GM19463 (cell line): ENCODE data around the gene DSE.
A peak's percentile ranks its signal among the peaks of the same experiment; 100 is the strongest.

ENCODE experiments used
- ATAC-seq: cut with Tn5 transposase; IDR thresholded peaks from one replicate; pipeline ENCODE4 v1.9.1; 2021; ENCODE audit warnings: mild to moderate bottlenecking, moderate library complexity; ENCODE audit not compliant: unreplicated experiment

The DSE gene

GRCh38 chr6:116444575-116444974, 73.8 kb downstream of the DSE start:
- ATAC-seq, result no peak

GRCh38 chr6:116445102-116445501, 74.4 kb downstream of the DSE start:
- no peak for ATAC-seq

- ATAC-seq, result no peak
Measured at GRCh38 chr6:116446399-116446798, 75.7 kb downstream of the DSE start.

GRCh38 chr6:116447052-116447451, 76.3 kb downstream of the DSE start:
- ATAC-seq, result no peak

GRCh38 chr6:116447496-116448011, 76.8 kb downstream of the DSE start:
- no peak for ATAC-seq

GRCh38 chr6:116449565-116449964, 78.8 kb downstream of the DSE start:
- no peak for ATAC-seq

- no peak for ATAC-seq
Measured at GRCh38 chr6:116450185-116450710, 79.5 kb downstream of the DSE start.

- ATAC-seq, result peak; percentile 79
Measured at GRCh38 chr6:116450769-116451740, 80.3 kb downstream of the DSE start.

GRCh38 chr6:116451916-116452315, 81.2 kb downstream of the DSE start:
- ATAC-seq, result no peak

GRCh38 chr6:116452531-116452930, 81.8 kb downstream of the DSE start:
- ATAC-seq, result no peak

- ATAC-seq, result no peak
Measured at GRCh38 chr6:116456106-116456505, 85.4 kb downstream of the DSE start.

- no peak for ATAC-seq
Measured at GRCh38 chr6:116456927-116457326, 86.2 kb downstream of the DSE start.

GRCh38 chr6:116458264-116458663, 87.5 kb downstream of the DSE start:
- no peak for ATAC-seq

GRCh38 chr6:116459927-116460326, 89.2 kb downstream of the DSE start:
- no peak for ATAC-seq

- ATAC-seq, result no peak
Measured at GRCh38 chr6:116461331-116461931, 90.7 kb downstream of the DSE start, which contains the start of gene CALHM6. CALHM6 (plus strand) TSS chr6:116461375; CDS start chr6:116461930, 555 bp downstream.

- ATAC-seq, result peak; percentile 78
Measured at GRCh38 chr6:116461932-116462885, 91.5 kb downstream of the DSE start.

- ATAC-seq, result no peak
Measured at GRCh38 chr6:116463301-116463700, 92.6 kb downstream of the DSE start.

- no peak for ATAC-seq
Measured at GRCh38 chr6:116465246-116465645, 94.5 kb downstream of the DSE start.

- no peak for ATAC-seq
Measured at GRCh38 chr6:116467096-116467495, 96.3 kb downstream of the DSE start.

- no peak for ATAC-seq
Measured at GRCh38 chr6:116467514-116467913, 96.8 kb downstream of the DSE start.
